ENCODE data around the gene RABGAP1L. TPM values are rescaled to one million over a fixed set of nuclear protein-coding genes. Genes with fewer than 3 reads are reported as not detected.
"Not testable (repeated sequence)": the region's sequence is repeated elsewhere in the genome, so short reads cannot be mapped to it uniquely, and the experiment has no call there.

The RABGAP1L gene
- total RNA-seq, 1 experiment from 2014 or later, result 76.9 TPM

DNA sequence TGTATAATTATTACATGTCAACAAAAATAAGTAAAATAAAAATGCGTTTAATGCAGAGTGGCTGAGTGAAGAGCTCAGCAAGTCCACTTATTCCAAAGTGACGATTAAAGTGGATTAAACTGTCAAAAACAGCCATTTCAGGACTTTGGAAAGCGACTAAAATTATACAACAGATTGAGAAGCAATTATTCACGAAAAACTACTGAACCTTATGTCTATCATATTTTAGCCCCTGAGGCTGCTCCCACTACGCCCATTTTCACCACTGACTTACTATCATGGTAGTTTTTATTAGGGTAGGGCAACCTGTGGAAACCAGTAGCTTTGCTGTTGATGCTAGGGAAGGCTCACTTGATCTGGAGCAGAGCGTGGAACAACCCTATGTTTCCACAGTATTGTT, 174.1 kb downstream of the RABGAP1L start (continued):
- TF ChIP-seq, protein P1, sequence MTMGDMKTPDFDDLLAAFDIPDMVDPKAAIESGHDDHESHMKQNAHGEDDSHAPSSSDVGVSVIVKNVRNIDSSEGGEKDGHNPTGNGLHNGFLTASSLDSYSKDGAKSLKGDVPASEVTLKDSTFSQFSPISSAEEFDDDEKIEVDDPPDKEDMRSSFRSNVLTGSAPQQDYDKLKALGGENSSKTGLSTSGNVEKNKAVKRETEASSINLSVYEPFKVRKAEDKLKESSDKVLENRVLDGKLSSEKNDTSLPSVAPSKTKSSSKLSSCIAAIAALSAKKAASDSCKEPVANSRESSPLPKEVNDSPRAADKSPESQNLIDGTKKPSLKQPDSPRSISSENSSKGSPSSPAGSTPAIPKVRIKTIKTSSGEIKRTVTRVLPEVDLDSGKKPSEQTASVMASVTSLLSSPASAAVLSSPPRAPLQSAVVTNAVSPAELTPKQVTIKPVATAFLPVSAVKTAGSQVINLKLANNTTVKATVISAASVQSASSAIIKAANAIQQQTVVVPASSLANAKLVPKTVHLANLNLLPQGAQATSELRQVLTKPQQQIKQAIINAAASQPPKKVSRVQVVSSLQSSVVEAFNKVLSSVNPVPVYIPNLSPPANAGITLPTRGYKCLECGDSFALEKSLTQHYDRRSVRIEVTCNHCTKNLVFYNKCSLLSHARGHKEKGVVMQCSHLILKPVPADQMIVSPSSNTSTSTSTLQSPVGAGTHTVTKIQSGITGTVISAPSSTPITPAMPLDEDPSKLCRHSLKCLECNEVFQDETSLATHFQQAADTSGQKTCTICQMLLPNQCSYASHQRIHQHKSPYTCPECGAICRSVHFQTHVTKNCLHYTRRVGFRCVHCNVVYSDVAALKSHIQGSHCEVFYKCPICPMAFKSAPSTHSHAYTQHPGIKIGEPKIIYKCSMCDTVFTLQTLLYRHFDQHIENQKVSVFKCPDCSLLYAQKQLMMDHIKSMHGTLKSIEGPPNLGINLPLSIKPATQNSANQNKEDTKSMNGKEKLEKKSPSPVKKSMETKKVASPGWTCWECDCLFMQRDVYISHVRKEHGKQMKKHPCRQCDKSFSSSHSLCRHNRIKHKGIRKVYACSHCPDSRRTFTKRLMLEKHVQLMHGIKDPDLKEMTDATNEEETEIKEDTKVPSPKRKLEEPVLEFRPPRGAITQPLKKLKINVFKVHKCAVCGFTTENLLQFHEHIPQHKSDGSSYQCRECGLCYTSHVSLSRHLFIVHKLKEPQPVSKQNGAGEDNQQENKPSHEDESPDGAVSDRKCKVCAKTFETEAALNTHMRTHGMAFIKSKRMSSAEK (CRISPR knock-in tag; IDR thresholded peaks at IDR 0.05; ENCODE audit: borderline replicate concordance), result no peak
- TF ChIP-seq, protein P2, sequence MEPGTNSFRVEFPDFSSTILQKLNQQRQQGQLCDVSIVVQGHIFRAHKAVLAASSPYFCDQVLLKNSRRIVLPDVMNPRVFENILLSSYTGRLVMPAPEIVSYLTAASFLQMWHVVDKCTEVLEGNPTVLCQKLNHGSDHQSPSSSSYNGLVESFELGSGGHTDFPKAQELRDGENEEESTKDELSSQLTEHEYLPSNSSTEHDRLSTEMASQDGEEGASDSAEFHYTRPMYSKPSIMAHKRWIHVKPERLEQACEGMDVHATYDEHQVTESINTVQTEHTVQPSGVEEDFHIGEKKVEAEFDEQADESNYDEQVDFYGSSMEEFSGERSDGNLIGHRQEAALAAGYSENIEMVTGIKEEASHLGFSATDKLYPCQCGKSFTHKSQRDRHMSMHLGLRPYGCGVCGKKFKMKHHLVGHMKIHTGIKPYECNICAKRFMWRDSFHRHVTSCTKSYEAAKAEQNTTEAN (CRISPR knock-in tag; IDR thresholded peaks at IDR 0.05), result no peak
- TF ChIP-seq SP1 (CRISPR knock-in tag; conservative IDR thresholded peaks at IDR 0.05) (no peak), MXD4 (CRISPR knock-in tag; IDR thresholded peaks at IDR 0.05; ENCODE audit: borderline replicate concordance) (no peak), SOX15 (CRISPR knock-in tag; IDR thresholded peaks at IDR 0.05) (no peak), ZNF671 (CRISPR knock-in tag; IDR thresholded peaks at IDR 0.05) (no peak)
- TF ChIP-seq, protein P3, sequence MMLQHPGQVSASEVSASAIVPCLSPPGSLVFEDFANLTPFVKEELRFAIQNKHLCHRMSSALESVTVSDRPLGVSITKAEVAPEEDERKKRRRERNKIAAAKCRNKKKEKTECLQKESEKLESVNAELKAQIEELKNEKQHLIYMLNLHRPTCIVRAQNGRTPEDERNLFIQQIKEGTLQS (CRISPR knock-in tag; conservative IDR thresholded peaks at IDR 0.05), result no peak

DNA sequence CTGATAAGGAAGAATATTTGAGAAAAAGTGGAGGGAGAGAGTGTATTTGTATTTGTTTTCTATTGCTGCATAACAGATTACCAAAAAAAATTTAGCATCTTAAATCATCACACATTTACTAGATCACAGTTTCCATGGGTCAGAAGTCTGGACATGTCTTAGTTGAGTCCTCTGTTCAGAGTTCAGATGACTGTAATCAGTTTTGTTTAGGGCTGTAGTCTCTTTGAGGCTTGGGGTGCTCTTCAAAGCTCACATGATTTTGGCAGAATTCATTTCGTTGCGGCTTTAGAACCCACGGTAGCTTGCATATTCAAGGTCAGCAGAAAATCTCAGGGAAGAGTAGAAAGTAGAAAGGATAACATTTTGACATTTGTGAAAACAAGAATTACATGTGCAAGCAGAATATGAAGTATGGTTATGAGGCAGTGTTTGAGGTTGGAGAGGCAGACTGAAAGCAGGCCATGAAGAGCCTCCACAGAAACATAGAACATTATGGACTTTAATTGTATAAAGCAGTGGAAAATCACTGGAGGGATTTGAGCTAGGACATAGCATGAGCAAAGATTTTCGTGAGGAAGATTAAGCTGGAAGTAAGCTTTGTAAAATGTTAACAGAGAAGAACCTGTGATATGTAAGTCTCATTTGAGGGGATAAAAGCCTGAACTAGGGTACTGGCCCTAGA, 177.8 kb downstream of the RABGAP1L start:
- H3K27ac Mint-ChIP-seq, result peak overlapping the region; percentile 18
- POLR2A ChIA-PET, result no interaction called here
- ATAC-seq (no peak), DNase-seq (ENCODE audit: low spot score) (no peak)
- CTCF ChIA-PET, result interaction anchor here (0.6 kb wide), 1 partner anchor 66 kb away, joined by 3 read pairs; no protein-coding TSS in a partner anchor
- TF ChIP-seq, protein P4, sequence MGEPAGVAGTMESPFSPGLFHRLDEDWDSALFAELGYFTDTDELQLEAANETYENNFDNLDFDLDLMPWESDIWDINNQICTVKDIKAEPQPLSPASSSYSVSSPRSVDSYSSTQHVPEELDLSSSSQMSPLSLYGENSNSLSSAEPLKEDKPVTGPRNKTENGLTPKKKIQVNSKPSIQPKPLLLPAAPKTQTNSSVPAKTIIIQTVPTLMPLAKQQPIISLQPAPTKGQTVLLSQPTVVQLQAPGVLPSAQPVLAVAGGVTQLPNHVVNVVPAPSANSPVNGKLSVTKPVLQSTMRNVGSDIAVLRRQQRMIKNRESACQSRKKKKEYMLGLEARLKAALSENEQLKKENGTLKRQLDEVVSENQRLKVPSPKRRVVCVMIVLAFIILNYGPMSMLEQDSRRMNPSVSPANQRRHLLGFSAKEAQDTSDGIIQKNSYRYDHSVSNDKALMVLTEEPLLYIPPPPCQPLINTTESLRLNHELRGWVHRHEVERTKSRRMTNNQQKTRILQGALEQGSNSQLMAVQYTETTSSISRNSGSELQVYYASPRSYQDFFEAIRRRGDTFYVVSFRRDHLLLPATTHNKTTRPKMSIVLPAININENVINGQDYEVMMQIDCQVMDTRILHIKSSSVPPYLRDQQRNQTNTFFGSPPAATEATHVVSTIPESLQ (CRISPR knock-in tag; IDR thresholded peaks at IDR 0.05), result no peak
- TF ChIP-seq, protein P5, sequence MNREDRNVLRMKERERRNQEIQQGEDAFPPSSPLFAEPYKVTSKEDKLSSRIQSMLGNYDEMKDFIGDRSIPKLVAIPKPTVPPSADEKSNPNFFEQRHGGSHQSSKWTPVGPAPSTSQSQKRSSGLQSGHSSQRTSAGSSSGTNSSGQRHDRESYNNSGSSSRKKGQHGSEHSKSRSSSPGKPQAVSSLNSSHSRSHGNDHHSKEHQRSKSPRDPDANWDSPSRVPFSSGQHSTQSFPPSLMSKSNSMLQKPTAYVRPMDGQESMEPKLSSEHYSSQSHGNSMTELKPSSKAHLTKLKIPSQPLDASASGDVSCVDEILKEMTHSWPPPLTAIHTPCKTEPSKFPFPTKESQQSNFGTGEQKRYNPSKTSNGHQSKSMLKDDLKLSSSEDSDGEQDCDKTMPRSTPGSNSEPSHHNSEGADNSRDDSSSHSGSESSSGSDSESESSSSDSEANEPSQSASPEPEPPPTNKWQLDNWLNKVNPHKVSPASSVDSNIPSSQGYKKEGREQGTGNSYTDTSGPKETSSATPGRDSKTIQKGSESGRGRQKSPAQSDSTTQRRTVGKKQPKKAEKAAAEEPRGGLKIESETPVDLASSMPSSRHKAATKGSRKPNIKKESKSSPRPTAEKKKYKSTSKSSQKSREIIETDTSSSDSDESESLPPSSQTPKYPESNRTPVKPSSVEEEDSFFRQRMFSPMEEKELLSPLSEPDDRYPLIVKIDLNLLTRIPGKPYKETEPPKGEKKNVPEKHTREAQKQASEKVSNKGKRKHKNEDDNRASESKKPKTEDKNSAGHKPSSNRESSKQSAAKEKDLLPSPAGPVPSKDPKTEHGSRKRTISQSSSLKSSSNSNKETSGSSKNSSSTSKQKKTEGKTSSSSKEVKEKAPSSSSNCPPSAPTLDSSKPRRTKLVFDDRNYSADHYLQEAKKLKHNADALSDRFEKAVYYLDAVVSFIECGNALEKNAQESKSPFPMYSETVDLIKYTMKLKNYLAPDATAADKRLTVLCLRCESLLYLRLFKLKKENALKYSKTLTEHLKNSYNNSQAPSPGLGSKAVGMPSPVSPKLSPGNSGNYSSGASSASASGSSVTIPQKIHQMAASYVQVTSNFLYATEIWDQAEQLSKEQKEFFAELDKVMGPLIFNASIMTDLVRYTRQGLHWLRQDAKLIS (CRISPR knock-in tag; IDR thresholded peaks at IDR 0.05; ENCODE audit: borderline replicate concordance), result no peak
- TF ChIP-seq GRHL2 (CRISPR knock-in tag; IDR thresholded peaks at IDR 0.05; ENCODE audit: insufficient replicate concordance, severe bottlenecking) (no peak), ZNF138 (CRISPR knock-in tag; conservative IDR thresholded peaks at IDR 0.05) (no peak), NR1H2 (CRISPR knock-in tag; IDR thresholded peaks at IDR 0.05) (no peak), HMGA2 (CRISPR knock-in tag; IDR thresholded peaks at IDR 0.05) (no peak)
- TF ChIP-seq, protein P6, sequence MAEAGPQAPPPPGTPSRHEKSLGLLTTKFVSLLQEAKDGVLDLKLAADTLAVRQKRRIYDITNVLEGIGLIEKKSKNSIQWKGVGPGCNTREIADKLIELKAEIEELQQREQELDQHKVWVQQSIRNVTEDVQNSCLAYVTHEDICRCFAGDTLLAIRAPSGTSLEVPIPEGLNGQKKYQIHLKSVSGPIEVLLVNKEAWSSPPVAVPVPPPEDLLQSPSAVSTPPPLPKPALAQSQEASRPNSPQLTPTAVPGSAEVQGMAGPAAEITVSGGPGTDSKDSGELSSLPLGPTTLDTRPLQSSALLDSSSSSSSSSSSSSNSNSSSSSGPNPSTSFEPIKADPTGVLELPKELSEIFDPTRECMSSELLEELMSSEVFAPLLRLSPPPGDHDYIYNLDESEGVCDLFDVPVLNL (CRISPR knock-in tag; IDR thresholded peaks at IDR 0.05; ENCODE audit: borderline replicate concordance, low read depth), result no peak
- TF ChIP-seq, protein P2 (CRISPR knock-in tag; IDR thresholded peaks at IDR 0.05), result no peak
- H3K27me3 Mint-ChIP-seq (ENCODE audit: low read depth), result no peaks in the 10 kb centered on the region
- no peaks in the 10 kb centered on the region for H3K4me1 Mint-ChIP-seq
- no peak overlapping the region for H3K4me3 Mint-ChIP-seq
- H3K9me3 Mint-ChIP-seq, result peaks cover 8% of the 10 kb centered on the region
- no peaks in the 10 kb centered on the region for H3K36me3 Mint-ChIP-seq

DNA sequence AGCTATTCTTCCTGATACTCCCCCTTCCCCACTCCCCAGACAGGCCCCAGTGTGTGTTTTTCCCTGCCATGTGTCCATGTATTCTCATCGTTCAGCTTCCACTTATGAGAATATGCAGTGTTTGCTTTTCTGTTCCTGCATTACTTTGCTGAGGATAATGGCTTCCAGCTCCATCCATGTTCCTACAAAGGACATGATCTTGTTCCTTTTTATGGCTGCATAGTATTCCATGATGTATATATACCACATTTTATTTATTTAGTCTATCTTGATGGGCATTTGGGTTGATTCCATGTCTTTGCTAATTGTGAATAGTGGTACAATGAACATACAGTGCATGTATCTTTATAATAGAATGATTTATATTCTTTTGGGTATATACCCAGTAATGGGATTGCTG, 181.1 kb downstream of the RABGAP1L start:
- H3K4me1 Mint-ChIP-seq; DNase-seq (ENCODE audit: low spot score); H3K36me3 Mint-ChIP-seq; H3K27ac Mint-ChIP-seq; POLR2A ChIA-PET; H3K4me3 Mint-ChIP-seq; H3K27me3 Mint-ChIP-seq (ENCODE audit: low read depth); CTCF ChIA-PET; ATAC-seq; H3K9me3 Mint-ChIP-seq: not testable (repeated sequence)
